Measurements from ENCODE around the gene IGSF21. TPM values are rescaled to one million over a fixed set of nuclear protein-coding genes. Genes with fewer than 3 reads are reported as not detected.

IGSF21 gene
- total and polyA plus RNA-seq, 2 donors (not counting 3 experiments of a cell fraction or from before 2014, with no cell fraction given) = not detected

GRCh38 chr1:18175530-18176377 lies 68.2 kb downstream of the IGSF21 start:
- DNase-seq (ENCODE audit: low read depth, low spot score) = no peak
- dilution Hi-C loops (cut with MboI; ENCODE audit: extremely low pct_ligation_motif_present, low sequenced_read_pairs) = no loop called here
- ChIA-PET CTCF (no interaction called here), POLR2A (no interaction called here)
- H3K4me1 ChIP-seq (ENCODE audit: control insufficient read depth, extremely low read depth, insufficient read depth, low read length) = no peaks in the 10 kb centered on the region
- BruUV-seq (replicated peaks) = no TSS peak
- H3K27ac ChIP-seq (ENCODE audit: insufficient read depth, low read depth, low read length) = no peak overlapping the region
- no peaks in the 10 kb centered on the region for H3K27me3 ChIP-seq (ENCODE audit: control insufficient read depth in 2 of 2, insufficient read depth in 2 of 2, low read length in 2 of 2)
- TF ChIP-seq GATA2 (IDR thresholded peaks at IDR 0.05; ENCODE audit: insufficient read depth, insufficient read length, low read depth, low read length) (no peak), POLR2A (IDR thresholded peaks at IDR 0.05; ENCODE audit: low read depth, low read length) (no peak), FOS (IDR thresholded peaks at IDR 0.05; ENCODE audit: borderline replicate concordance, insufficient read depth, low read length) (no peak), MAX (IDR thresholded peaks at IDR 0.05; ENCODE audit: insufficient read depth, insufficient read length) (no peak), JUN (IDR thresholded peaks at IDR 0.05; ENCODE audit: borderline replicate concordance, insufficient read depth, insufficient read length, low read depth) (no peak), MYC (IDR thresholded peaks at IDR 0.05; ENCODE audit: low read depth, low read length) (no peak), POLR2AphosphoS5 (IDR thresholded peaks at IDR 0.05; ENCODE audit: insufficient read depth, low read depth, low read length) (no peak), EZH2 (IDR thresholded peaks at IDR 0.05; ENCODE audit: borderline replicate concordance, low read depth, low read length, severe bottlenecking) (no peak)
- TF ChIP-seq, protein P1, sequence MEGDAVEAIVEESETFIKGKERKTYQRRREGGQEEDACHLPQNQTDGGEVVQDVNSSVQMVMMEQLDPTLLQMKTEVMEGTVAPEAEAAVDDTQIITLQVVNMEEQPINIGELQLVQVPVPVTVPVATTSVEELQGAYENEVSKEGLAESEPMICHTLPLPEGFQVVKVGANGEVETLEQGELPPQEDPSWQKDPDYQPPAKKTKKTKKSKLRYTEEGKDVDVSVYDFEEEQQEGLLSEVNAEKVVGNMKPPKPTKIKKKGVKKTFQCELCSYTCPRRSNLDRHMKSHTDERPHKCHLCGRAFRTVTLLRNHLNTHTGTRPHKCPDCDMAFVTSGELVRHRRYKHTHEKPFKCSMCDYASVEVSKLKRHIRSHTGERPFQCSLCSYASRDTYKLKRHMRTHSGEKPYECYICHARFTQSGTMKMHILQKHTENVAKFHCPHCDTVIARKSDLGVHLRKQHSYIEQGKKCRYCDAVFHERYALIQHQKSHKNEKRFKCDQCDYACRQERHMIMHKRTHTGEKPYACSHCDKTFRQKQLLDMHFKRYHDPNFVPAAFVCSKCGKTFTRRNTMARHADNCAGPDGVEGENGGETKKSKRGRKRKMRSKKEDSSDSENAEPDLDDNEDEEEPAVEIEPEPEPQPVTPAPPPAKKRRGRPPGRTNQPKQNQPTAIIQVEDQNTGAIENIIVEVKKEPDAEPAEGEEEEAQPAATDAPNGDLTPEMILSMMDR (IDR thresholded peaks at IDR 0.05; ENCODE audit: extremely low read depth in 1 of 2, insufficient read depth in 1 of 2, low read depth in 1 of 2, low read length in 2 of 2) = no peak
- H3K79me2 ChIP-seq (ENCODE audit: control insufficient read depth, insufficient read depth, low read length) = no peaks in the 10 kb centered on the region
- no peak overlapping the region for H3K9ac ChIP-seq (replicated peaks; ENCODE audit: extremely low read depth, insufficient read depth, low read length)
- no peak for FAIRE-seq
- H3K9me3 ChIP-seq (replicated peaks; ENCODE audit: control insufficient read depth, insufficient read depth, low read length) = no peaks in the 10 kb centered on the region
- intact Hi-C loops (cut with micrococcal nuclease) = no loop called here
- no peak overlapping the region for H3K4me2 ChIP-seq (ENCODE audit: insufficient read depth, low read length)
- H3K9me1 ChIP-seq (replicated peaks; ENCODE audit: control insufficient read depth, extremely low read depth, insufficient read depth, low read length) = no peaks in the 10 kb centered on the region
- no peaks in the 10 kb centered on the region for H4K20me1 ChIP-seq (replicated peaks; ENCODE audit: control insufficient read depth, extremely low read depth, insufficient read depth, low read length)
- H2AFZ ChIP-seq (ENCODE audit: low read depth, low read length) = no peak overlapping the region
- no peaks in the 10 kb centered on the region for H3K36me3 ChIP-seq (ENCODE audit: control insufficient read depth in 2 of 2, extremely low read depth in 1 of 2, insufficient read depth in 2 of 2, low read length in 2 of 2)
- H3K4me3 ChIP-seq (replicated peaks in 1 of 3; ENCODE audit: insufficient read depth in 1 of 3, low read depth in 1 of 3, low read length in 3 of 3) = no peak overlapping the region
